HEK293 (cell line): ENCODE measurements around the gene FNDC11.

ENCODE experiments used
- CTCF ChIA-PET: fragments of 350-600 bp; formaldehyde crosslinking; extraction: SDS; loops from one replicate; lab custom pipeline; 2021; ENCODE audit warnings: antibody characterized with exemption; lab: Yijun Ruan, JAX
- POLR2A ChIA-PET: fragments of 300-600 bp; formaldehyde crosslinking; extraction: SDS; loops from one replicate; lab custom pipeline; 2020; ENCODE audit warnings: antibody characterized with exemption, inconsistent platforms; lab: Yijun Ruan, JAX
- H3K27ac ChIP-seq: fragments of 200-500 bp; sonication (Bioruptor generic); 2 replicates; pipeline ENCODE4 v1.5.1; 2014; ENCODE audit warnings: low read depth, low read length, control low read depth, inconsistent platforms; ENCODE audit errors: extremely low read depth
- H3K36me3 ChIP-seq, 2 experiments: fragments of 200-500 bp in 1 of 2; sonication (Bioruptor generic) in 1 of 2; 1 replicate in 1 of 2; 2 replicates in 1 of 2; pipeline ENCODE4 v1.5.1; 2014 to 2017; ENCODE audit warnings: inconsistent platforms in 2 of 2, low read length in 2 of 2; ENCODE audit not compliant: control insufficient read depth in 2 of 2, insufficient read depth in 1 of 2
- H3K4me1 ChIP-seq: fragments of 200-500 bp; sonication (Bioruptor generic); 2 replicates; pipeline ENCODE4 v1.5.1; 2014; ENCODE audit warnings: mild to moderate bottlenecking, low read length, inconsistent platforms; ENCODE audit not compliant: control insufficient read depth, insufficient read depth
- H3K4me3 ChIP-seq: 2 replicates; pipeline ENCODE4 v1.5.1; 2011; ENCODE audit warnings: low read depth, mild to moderate bottlenecking, control low read depth, low read length, moderate library complexity
- H3K9me3 ChIP-seq: fragments of 200-500 bp; sonication (Bioruptor generic); 2 replicates; pipeline ENCODE4 v1.5.1; 2014; ENCODE audit warnings: low read depth, low read length, inconsistent platforms; ENCODE audit not compliant: control insufficient read depth, insufficient read depth
- GLIS2 ChIP-seq: fragments of 450-650 bp; formaldehyde crosslinking; IDR thresholded peaks from 2 replicates; pipeline ENCODE4 v1.5.1; 2016; ENCODE audit warnings: missing biosample characterization, missing genetic modification characterization
- RBAK ChIP-seq: fragments of 450-650 bp; formaldehyde crosslinking; IDR thresholded peaks from 2 replicates; pipeline ENCODE4 v1.5.1; 2016; ENCODE audit warnings: missing biosample characterization, missing genetic modification characterization
- ZFP3 ChIP-seq: fragments of 450-650 bp; formaldehyde crosslinking; IDR thresholded peaks from 2 replicates; pipeline ENCODE4 v1.5.1; 2016; ENCODE audit warnings: low read depth, missing biosample characterization, missing genetic modification characterization
- ZFP37 ChIP-seq: fragments of 450-650 bp; formaldehyde crosslinking; IDR thresholded peaks from 2 replicates; pipeline ENCODE4 v1.5.1; 2016; ENCODE audit warnings: missing biosample characterization, missing genetic modification characterization
- ZNF146 ChIP-seq: fragments of 450-650 bp; formaldehyde crosslinking; IDR thresholded peaks from 2 replicates; pipeline ENCODE4 v1.5.1; 2016; ENCODE audit warnings: missing biosample characterization, missing genetic modification characterization
- ZNF214 ChIP-seq: fragments of 450-650 bp; formaldehyde crosslinking; IDR thresholded peaks from 2 replicates; pipeline ENCODE4 v1.5.1; 2017; ENCODE audit warnings: missing biosample characterization, mild to moderate bottlenecking, missing genetic modification characterization, borderline replicate concordance
- ZNF221 ChIP-seq: fragments of 450-650 bp; formaldehyde crosslinking; IDR thresholded peaks from 2 replicates; pipeline ENCODE4 v1.5.1; 2017; ENCODE audit warnings: missing biosample characterization, missing genetic modification characterization, borderline replicate concordance
- ZNF302 ChIP-seq: fragments of 450-650 bp; formaldehyde crosslinking; IDR thresholded peaks from 2 replicates; pipeline ENCODE4 v1.5.1; 2016; ENCODE audit warnings: missing biosample characterization, missing genetic modification characterization, low read depth
- ZNF324 ChIP-seq: fragments of 450-650 bp; formaldehyde crosslinking; IDR thresholded peaks from 2 replicates; pipeline ENCODE4 v1.5.1; 2016; ENCODE audit warnings: missing biosample characterization, missing genetic modification characterization
- ZNF335 ChIP-seq: fragments of 450-650 bp; formaldehyde crosslinking; conservative IDR thresholded peaks from 2 replicates; pipeline ENCODE4 v1.5.1; 2016; ENCODE audit warnings: missing biosample characterization, missing genetic modification characterization
- ZNF354C ChIP-seq: fragments of 450-650 bp; formaldehyde crosslinking; IDR thresholded peaks from 2 replicates; pipeline ENCODE4 v1.5.1; 2016; ENCODE audit warnings: missing biosample characterization, missing genetic modification characterization, low read depth, borderline replicate concordance
- ZNF394 ChIP-seq: fragments of 450-650 bp; formaldehyde crosslinking; IDR thresholded peaks from 2 replicates; pipeline ENCODE4 v1.5.1; 2016; ENCODE audit warnings: missing biosample characterization, missing genetic modification characterization, mild to moderate bottlenecking, moderate library complexity, borderline replicate concordance
- ZNF398 ChIP-seq: fragments of 450-650 bp; formaldehyde crosslinking; IDR thresholded peaks from 2 replicates; pipeline ENCODE4 v1.5.1; 2017; ENCODE audit warnings: missing biosample characterization, missing genetic modification characterization
- ZNF423 ChIP-seq: fragments of 450-650 bp; formaldehyde crosslinking; IDR thresholded peaks from 2 replicates; pipeline ENCODE4 v1.5.1; 2016; ENCODE audit warnings: missing biosample characterization, missing genetic modification characterization
- ZNF48 ChIP-seq: fragments of 450-650 bp; formaldehyde crosslinking; IDR thresholded peaks from 2 replicates; pipeline ENCODE4 v1.5.1; 2016; ENCODE audit warnings: missing biosample characterization, missing genetic modification characterization
- ZNF560 ChIP-seq: fragments of 450-650 bp; formaldehyde crosslinking; IDR thresholded peaks from 2 replicates; pipeline ENCODE4 v1.5.1; 2017; ENCODE audit warnings: missing biosample characterization, missing genetic modification characterization, borderline replicate concordance
- ZNF571 ChIP-seq: fragments of 450-650 bp; formaldehyde crosslinking; IDR thresholded peaks from 2 replicates; pipeline ENCODE4 v1.5.0; 2017; ENCODE audit warnings: missing biosample characterization, missing genetic modification characterization
- ZNF596 ChIP-seq: fragments of 450-650 bp; IDR thresholded peaks from 2 replicates; pipeline ENCODE4 v1.5.0; 2018; ENCODE audit warnings: missing biosample characterization, mild to moderate bottlenecking, missing genetic modification characterization, moderate library complexity
- ZNF677 ChIP-seq: fragments of 450-650 bp; IDR thresholded peaks from 2 replicates; pipeline ENCODE4 v1.5.0; 2018; ENCODE audit warnings: missing biosample characterization, mild to moderate bottlenecking, missing genetic modification characterization, moderate library complexity
- ZNF768 ChIP-seq: fragments of 450-650 bp; formaldehyde crosslinking; IDR thresholded peaks from 2 replicates; pipeline ENCODE4 v1.5.1; 2018; ENCODE audit warnings: missing biosample characterization, mild to moderate bottlenecking, missing genetic modification characterization
- ZNF777 ChIP-seq: fragments of 450-650 bp; formaldehyde crosslinking; IDR thresholded peaks from 2 replicates; pipeline ENCODE4 v1.5.1; 2017; ENCODE audit warnings: missing biosample characterization, missing genetic modification characterization, borderline replicate concordance
- ZSCAN30 ChIP-seq: fragments of 450-650 bp; IDR thresholded peaks from 2 replicates; pipeline ENCODE4 v1.5.1; 2018; ENCODE audit warnings: missing biosample characterization, mild to moderate bottlenecking, missing genetic modification characterization, moderate library complexity
- TF ChIP-seq, protein P1 (sequence below): fragments of 450-650 bp; formaldehyde crosslinking; IDR thresholded peaks from 2 replicates; pipeline ENCODE4 v1.5.1; 2016; ENCODE audit warnings: missing biosample characterization, missing genetic modification characterization
- TF ChIP-seq, protein P2 (sequence below): fragments of 450-650 bp; formaldehyde crosslinking; IDR thresholded peaks from 2 replicates; pipeline ENCODE4 v1.5.1; 2017; ENCODE audit warnings: missing biosample characterization, missing genetic modification characterization
- TF ChIP-seq, protein P3 (sequence below): fragments of 450-650 bp; formaldehyde crosslinking; IDR thresholded peaks from 2 replicates; pipeline ENCODE4; 2016; ENCODE audit warnings: missing biosample characterization, missing genetic modification characterization
- TF ChIP-seq, protein P4 (sequence below): fragments of 450-650 bp; formaldehyde crosslinking; IDR thresholded peaks from 2 replicates; pipeline ENCODE4 v1.5.1; 2016; ENCODE audit warnings: missing biosample characterization, missing genetic modification characterization

FNDC11 gene

DNA sequence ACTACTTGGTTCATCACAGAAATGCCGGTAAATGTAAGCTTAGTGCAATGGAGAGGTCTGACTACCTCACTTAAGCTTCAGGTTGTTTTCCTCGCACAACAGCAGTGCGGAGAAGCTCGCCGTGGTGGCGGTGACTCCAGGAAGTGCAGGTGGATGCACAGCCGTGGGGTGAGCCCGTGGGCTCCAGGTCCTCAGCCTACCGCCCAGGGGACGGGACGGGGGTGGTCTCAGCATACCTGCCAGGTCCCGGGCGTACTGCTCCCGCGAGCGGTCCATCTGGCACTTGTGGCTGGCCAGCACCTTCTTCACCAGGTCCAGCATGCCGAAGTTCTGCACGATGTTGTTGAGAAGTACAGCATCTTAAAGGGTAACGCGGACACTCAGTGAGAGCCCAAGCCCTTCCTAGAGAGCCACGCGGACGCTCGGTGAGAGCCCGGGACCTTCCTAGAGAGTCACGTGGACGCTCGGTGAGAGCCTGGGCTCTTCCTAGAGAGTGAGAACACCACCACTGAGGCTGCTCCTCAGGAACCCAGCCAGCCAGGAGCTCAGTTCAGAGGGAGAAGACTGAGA lies 37.9 kb downstream of the FNDC11 start (continued):
- TF ChIP-seq ZNF221 (tag by site-specific recombination) (no peak), GLIS2 (tag by site-specific recombination) (no peak), ZNF596 (tag by site-specific recombination) (no peak), ZNF394 (tag by site-specific recombination) (no peak), ZNF324 (tag by site-specific recombination) (no peak), ZNF214 (tag by site-specific recombination) (no peak), ZNF335 (tag by site-specific recombination) (no peak)
- TF ChIP-seq, protein P1, sequence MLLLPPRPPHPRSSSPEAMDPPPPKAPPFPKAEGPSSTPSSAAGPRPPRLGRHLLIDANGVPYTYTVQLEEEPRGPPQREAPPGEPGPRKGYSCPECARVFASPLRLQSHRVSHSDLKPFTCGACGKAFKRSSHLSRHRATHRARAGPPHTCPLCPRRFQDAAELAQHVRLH (tag by site-specific recombination) = no peak
- TF ChIP-seq, protein P2, sequence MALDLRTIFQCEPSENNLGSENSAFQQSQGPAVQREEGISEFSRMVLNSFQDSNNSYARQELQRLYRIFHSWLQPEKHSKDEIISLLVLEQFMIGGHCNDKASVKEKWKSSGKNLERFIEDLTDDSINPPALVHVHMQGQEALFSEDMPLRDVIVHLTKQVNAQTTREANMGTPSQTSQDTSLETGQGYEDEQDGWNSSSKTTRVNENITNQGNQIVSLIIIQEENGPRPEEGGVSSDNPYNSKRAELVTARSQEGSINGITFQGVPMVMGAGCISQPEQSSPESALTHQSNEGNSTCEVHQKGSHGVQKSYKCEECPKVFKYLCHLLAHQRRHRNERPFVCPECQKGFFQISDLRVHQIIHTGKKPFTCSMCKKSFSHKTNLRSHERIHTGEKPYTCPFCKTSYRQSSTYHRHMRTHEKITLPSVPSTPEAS (tag by site-specific recombination) = no peak

- H3K4me1 ChIP-seq = no peaks in the 10 kb centered on the region
- ChIA-PET CTCF (no interaction called here), POLR2A (no interaction called here)
- TF ChIP-seq ZNF768 (tag by site-specific recombination) (no peak), ZSCAN30 (tag by site-specific recombination) (no peak), ZNF571 (tag by site-specific recombination) (no peak), ZNF677 (no peak), RBAK (tag by site-specific recombination) (no peak)
- TF ChIP-seq, protein P3, sequence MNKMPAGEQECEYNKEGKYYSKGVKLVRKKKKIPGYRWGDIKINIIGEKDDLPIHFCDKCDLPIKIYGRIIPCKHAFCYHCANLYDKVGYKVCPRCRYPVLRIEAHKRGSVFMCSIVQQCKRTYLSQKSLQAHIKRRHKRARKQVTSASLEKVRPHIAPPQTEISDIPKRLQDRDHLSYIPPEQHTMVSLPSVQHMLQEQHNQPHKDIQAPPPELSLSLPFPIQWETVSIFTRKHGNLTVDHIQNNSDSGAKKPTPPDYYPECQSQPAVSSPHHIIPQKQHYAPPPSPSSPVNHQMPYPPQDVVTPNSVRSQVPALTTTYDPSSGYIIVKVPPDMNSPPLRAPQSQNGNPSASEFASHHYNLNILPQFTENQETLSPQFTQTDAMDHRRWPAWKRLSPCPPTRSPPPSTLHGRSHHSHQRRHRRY = no peak
- H3K9me3 ChIP-seq = no peaks in the 10 kb centered on the region
- no peak overlapping the region for H3K4me3 ChIP-seq
- H3K36me3 ChIP-seq = peaks cover 6 to 54% of the 10 kb centered on the region in 2 experiments; a peak in 2 of 3 replicates
- H3K27ac ChIP-seq = no peak overlapping the region
Measured at GRCh38 chr20:63592661-63593060, 38.7 kb downstream of the FNDC11 start.

DNA sequence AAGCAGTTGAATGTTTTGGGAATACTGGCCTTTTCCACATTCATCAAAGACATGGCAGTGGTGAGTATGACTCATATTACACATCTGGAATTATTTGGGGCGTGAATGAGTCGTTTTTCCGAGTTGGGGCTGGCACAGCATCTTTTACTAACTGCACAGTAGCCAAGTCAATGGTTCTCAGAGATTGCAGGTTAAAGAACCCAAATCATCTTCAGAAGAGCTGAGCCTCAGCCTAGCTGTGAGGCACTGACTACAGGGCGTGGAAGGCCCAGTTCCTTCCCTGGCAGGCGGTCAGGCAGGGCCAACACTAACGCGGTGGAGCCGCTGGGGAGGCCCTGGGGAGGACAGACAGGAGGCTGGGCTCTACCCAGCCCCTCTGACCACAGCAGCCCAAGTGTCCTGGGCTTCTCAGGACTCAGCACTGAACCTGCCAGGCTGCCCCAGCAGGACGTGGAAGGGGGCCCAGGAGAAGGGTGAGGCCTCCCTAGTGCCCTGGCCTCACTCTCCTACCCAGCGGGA lies 40.1 kb downstream of the FNDC11 start:
- CTCF ChIA-PET = no interaction called here
- no peak for TF ChIP-seq ZNF560
- no peak for TF ChIP-seq ZNF398 (tag by site-specific recombination)
- TF ChIP-seq ZNF354C (tag by site-specific recombination) = no peak
- TF ChIP-seq ZNF423 (tag by site-specific recombination) = no peak
- no peak for TF ChIP-seq ZNF146
- TF ChIP-seq ZNF302 (tag by site-specific recombination) = no peak
- no peak for TF ChIP-seq ZNF777 (tag by site-specific recombination)
- TF ChIP-seq, protein P4, sequence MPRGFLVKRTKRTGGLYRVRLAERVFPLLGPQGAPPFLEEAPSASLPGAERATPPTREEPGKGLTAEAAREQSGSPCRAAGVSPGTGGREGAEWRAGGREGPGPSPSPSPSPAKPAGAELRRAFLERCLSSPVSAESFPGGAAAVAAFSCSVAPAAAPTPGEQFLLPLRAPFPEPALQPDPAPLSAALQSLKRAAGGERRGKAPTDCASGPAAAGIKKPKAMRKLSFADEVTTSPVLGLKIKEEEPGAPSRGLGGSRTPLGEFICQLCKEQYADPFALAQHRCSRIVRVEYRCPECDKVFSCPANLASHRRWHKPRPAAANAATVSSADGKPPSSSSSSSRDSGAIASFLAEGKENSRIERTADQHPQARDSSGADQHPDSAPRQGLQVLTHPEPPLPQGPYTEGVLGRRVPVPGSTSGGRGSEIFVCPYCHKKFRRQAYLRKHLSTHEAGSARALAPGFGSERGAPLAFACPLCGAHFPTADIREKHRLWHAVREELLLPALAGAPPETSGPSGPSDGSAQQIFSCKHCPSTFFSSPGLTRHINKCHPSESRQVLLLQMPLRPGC (tag by site-specific recombination) = no peak
- no peak for TF ChIP-seq ZNF48 (tag by site-specific recombination)
- no peak for TF ChIP-seq ZFP37 (tag by site-specific recombination)
- no peak for TF ChIP-seq ZFP3 (tag by site-specific recombination)

More for the DNA sequence above, 40.1 kb downstream of the FNDC11 start:
- POLR2A ChIA-PET = no interaction called here
- Histone ChIP-seq H3K4me3 (no peak overlapping the region), H3K9me3 (no peaks in the 10 kb centered on the region), H3K27ac (no peak overlapping the region), H3K4me1 (no peaks in the 10 kb centered on the region), H3K36me3 (peaks cover 6 to 68% of the 10 kb centered on the region in 2 experiments; a peak in 2 of 3 replicates)
